ENCODE data around the gene GLP2R. TPM values are rescaled to one million over a fixed set of nuclear protein-coding genes. Genes with fewer than 3 reads are reported as not detected.

GLP2R gene
- total and polyA plus RNA-seq, 2 of the 8 experiments (the other 6 are each of a cell fraction or from before 2014, with no cell fraction given) = not detected

DNA sequence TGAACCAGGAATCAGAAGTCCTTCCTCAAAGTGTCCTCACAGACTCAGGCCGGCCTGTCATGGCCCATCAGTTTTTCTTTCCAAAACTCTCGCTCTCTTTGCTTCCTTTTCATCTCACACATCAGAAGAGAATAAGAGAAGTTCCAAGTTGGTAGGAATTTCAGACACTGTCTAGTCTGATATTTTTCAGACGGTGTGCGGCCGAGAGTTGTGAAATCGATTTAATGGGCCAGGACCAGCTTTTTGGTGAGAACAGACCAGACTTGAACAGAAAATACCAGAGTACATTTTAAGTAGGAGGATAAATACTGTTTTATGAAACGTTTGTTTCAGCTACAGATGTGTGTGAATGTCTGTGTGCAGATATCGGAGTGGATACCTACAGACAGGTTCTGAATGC is 104.1 kb downstream of the GLP2R start (continued):
- TF ChIP-seq EZH2 (IDR thresholded peaks at IDR 0.05; ENCODE audit: low read depth, low read length, severe bottlenecking) (no peak), EP300 (IDR thresholded peaks at IDR 0.05; ENCODE audit: borderline replicate concordance in 1 of 2, low read depth in 2 of 2, low read length in 2 of 2) (no peak), EGR1 (IDR thresholded peaks at IDR 0.05; ENCODE audit: borderline replicate concordance, low read depth, low read length) (no peak), RBBP5 (IDR thresholded peaks at IDR 0.05; ENCODE audit: borderline replicate concordance, low read depth, low read length) (no peak)

Data from H1 (cell line).